Thyroid gland (tissue), 4 donors: Measurements from ENCODE around the gene ITGA8.

Source experiments
- POLR2A ChIP-seq, 2 donors: fragments of 450-650 bp; IDR thresholded peaks; one replicate each; pipeline ENCODE4 v1.6.1; 2017; ENCODE audit warnings: antibody characterized with exemption in 2 of 2, mild to moderate bottlenecking in 2 of 2, moderate library complexity in 1 of 2
- TF ChIP-seq, protein P1 (sequence below), 6 experiments: fragments of 200-600 bp in 3 of 6; fragments of 450-650 bp in 3 of 6; sonication (generic) in 3 of 6; IDR thresholded peaks; one replicate each; pipeline ENCODE4 v1.5.1; 2016 to 2019; ENCODE audit warnings: antibody characterized with exemption in 6 of 6, mild to moderate bottlenecking in 2 of 6, inconsistent platforms in 1 of 6, moderate library complexity in 1 of 6

DNA sequence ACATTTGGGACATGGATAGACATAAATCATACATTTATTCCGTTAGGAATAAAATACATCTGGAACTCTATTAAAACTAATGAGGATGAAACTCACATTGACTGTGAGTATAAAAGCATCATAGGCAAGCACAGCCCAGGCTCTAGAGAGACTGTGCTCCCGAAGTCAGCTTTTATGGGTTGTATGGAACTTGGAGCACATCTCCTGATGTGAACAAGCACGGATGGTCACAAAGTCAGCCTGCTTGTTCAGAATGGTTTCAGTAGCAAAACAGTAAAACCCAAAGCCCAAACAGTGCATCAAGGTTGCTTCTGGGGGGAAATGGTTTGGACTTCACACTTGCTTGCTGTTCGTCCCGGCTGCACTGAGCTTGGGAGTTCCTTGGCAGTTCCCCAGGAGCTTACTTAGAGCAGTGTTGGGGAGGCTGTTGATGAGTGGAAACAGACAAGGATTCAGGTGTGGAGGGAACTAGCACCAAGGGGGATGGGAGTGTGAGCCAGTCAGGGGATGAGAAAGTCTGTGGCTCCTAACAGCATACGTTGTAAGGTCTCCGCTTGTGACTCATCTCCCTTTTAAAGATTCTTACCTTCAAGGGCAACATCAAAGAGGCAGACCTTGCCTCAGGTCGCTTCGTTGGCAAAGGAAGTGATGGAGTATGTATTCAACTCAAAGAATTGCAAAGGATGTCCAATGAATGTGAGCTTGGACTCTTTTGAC is 19.7 kb upstream of the ITGA8 start:
- TF ChIP-seq, protein P1, sequence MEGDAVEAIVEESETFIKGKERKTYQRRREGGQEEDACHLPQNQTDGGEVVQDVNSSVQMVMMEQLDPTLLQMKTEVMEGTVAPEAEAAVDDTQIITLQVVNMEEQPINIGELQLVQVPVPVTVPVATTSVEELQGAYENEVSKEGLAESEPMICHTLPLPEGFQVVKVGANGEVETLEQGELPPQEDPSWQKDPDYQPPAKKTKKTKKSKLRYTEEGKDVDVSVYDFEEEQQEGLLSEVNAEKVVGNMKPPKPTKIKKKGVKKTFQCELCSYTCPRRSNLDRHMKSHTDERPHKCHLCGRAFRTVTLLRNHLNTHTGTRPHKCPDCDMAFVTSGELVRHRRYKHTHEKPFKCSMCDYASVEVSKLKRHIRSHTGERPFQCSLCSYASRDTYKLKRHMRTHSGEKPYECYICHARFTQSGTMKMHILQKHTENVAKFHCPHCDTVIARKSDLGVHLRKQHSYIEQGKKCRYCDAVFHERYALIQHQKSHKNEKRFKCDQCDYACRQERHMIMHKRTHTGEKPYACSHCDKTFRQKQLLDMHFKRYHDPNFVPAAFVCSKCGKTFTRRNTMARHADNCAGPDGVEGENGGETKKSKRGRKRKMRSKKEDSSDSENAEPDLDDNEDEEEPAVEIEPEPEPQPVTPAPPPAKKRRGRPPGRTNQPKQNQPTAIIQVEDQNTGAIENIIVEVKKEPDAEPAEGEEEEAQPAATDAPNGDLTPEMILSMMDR (IDR thresholded peaks at IDR 0.05), result no peak
- TF ChIP-seq POLR2A (IDR thresholded peaks at IDR 0.05), result no peak
